GM19193 (cell line): ENCODE data around the gene ZNF714.
A peak's percentile ranks its signal among the peaks of the same experiment; 100 is the strongest.

Experiments used
- POLR2A ChIP-seq: IDR thresholded peaks from 4 replicates; pipeline ENCODE4 v1.6.1; 2011; ENCODE audit not compliant: insufficient read depth, insufficient read length; ENCODE audit errors: extremely low read depth

Gene ZNF714

GRCh38 chr19:21082011-21082975, at the start of gene ZNF714:
Gene ZNF714, plus strand, starts transcription at chr19:21082203. Its CDS starts 16,066 bp downstream, at chr19:21098269.
- peak; percentile 80 for TF ChIP-seq POLR2A

GRCh38 chr19:21045028-21045427, 37.0 kb upstream of the ZNF714 start:
- no peak for TF ChIP-seq POLR2A

DNA sequence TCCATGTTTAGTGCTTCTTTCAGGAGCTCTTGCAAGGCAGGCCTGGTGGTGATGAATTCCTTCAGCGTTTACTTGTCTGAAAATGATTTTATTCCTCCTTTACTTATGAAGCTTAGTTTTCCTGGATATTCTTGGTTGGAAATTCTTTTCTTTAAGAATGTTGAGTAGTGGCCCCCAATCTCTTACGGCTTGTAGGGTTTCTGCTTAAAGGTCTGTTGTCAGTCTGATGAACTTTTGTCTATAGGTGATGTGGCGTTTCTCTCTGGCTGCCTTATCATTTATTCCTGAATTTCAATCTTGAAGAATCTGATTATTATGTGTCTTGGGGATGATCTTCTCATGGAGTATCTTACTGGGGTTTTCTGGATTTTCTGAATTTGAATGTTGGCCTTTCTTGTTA, 35.5 kb upstream of the ZNF714 start:
- no peak for TF ChIP-seq POLR2A

GRCh38 chr19:21047716-21048115, 34.3 kb upstream of the ZNF714 start:
- no peak for TF ChIP-seq POLR2A

DNA sequence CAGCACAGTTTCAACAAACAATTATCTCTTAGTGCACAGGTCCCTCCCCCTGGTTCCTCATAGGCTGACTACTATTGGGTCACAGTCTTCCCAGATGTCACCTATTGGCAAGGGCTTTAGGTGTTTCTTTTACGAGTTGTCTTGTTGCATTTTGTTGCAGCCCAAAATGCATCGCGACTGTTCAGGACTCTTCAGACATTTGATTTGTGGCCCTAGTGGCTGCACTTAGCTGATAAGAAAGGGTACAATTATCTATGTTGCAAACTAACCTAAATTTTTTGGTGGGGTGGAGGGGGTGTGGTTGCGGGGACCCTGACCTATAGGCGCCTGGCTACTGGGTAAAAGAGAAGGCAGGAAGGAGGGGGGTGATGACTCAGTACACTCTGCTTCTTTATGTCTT, 29.1 kb upstream of the ZNF714 start:
- no peak for TF ChIP-seq POLR2A

GRCh38 chr19:21065336-21065735, 16.7 kb upstream of the ZNF714 start:
- TF ChIP-seq POLR2A, result no peak

- no peak for TF ChIP-seq POLR2A
These were observed 2.3 kb downstream of the ZNF714 start for GRCh38 chr19:21084343-21084742.

GRCh38 chr19:21087871-21088270, 5.9 kb downstream of the ZNF714 start:
- no peak for TF ChIP-seq POLR2A

- no peak for TF ChIP-seq POLR2A
These were observed 10.1 kb downstream of the ZNF714 start for GRCh38 chr19:21092109-21092508.

GRCh38 chr19:21094347-21095025, 12.5 kb downstream of the ZNF714 start:
- TF ChIP-seq POLR2A, result no peak

GRCh38 chr19:21098291-21098690, 16.3 kb downstream of the ZNF714 start:
- TF ChIP-seq POLR2A, result no peak

DNA sequence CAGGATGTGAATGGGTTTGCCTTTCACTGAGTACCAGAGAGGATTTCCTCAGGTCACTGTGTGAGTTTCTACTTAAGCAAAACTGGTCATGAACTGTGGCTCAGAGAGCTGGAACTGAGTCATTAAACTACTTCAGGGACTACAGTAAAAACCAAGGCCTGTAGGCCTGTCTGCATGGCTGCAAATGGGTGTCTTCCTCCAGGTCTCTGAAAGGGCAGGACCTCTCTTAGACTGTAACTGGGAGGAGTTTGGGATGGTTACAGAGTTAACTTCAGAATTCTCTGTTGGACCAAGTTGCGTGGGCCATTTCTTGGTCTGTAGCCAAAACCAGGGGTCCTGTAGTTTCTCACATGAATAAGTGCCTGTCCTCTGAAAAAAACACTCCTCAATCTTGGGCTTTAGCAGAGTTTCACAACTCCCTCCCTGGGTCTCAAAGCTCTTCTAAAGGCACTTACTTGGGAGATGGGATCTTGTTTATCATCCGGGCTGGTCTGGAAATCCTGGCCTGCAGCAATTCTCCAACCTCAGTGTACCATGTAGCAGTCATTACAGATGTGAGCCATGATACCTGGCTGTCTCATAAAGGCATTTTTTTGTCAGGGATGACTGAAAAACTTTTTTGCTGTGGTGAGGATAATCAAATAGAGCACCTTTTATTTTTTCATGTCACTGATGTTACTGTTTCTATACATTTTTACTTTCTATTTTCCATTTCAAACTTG, 19.7 kb downstream of the ZNF714 start:
- no peak for TF ChIP-seq POLR2A

DNA sequence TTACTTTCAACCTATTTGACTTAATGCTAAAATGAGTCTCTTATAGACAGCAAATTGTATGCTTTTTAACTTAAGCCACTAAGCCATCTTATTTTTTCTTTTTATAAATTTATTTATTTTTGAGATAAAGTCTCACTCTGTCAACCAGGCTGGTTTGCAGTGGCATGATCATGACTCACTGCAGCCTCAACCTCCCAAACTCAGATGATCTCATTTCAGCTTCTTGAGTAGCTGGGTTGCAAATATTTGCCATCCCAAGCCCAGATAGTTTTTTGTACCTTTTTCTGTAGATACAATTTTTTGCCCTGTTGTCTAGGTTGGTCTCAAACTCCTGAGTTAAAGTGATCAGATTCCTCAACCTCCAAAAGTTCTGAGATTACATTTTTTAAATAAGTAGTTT, 27.1 kb downstream of the ZNF714 start:
- TF ChIP-seq POLR2A, result no peak

- no peak for TF ChIP-seq POLR2A
These were observed 28.2 kb downstream of the ZNF714 start for GRCh38 chr19:21110183-21110582.

- no peak for TF ChIP-seq POLR2A
These were observed 33.4 kb downstream of the ZNF714 start for GRCh38 chr19:21115430-21115829.
